Caco-2 (cell line): ENCODE measurements around the gene TERC. TPM values are rescaled to one million over a fixed set of nuclear protein-coding genes. Genes with fewer than 3 reads are reported as not detected.
"Not testable (repeated sequence)": the region's sequence is repeated elsewhere in the genome, so short reads cannot be mapped to it uniquely, and the experiment has no call there.

Source experiments
- BruUV-seq: library from RNA; stranded (reverse); fragments of 400-500 nt; replicated peaks from 2 replicates; lab custom pipeline; 2021; lab: Mats Ljungman, UMichigan
- CTCF ChIA-PET: fragments of 300-600 bp; sonication (Branson Sonifier 250); formaldehyde crosslinking; loops from one replicate; lab custom pipeline; 2022; ENCODE audit warnings: antibody characterized with exemption; lab: Charles Lee
- POLR2A ChIA-PET: fragments of 300-600 bp; sonication (Branson Sonifier 250); formaldehyde crosslinking; loops from one replicate; lab custom pipeline; 2022; ENCODE audit warnings: antibody characterized with exemption; lab: Charles Lee
- DNase-seq, 2 experiments: peaks; one replicate each; pipeline versions ENCODE4 v3.0.0 to v3.0.0-alpha.2; 2020 to 2022
- H3K27me3 ChIP-seq: replicated peaks from 2 replicates; pipeline ENCODE4 v1.6.0; 2011; ENCODE audit warnings: low read length; ENCODE audit not compliant: control insufficient read depth, insufficient read depth
- H3K36me3 ChIP-seq: 2 replicates; pipeline ENCODE4 v1.5.1; 2011; ENCODE audit warnings: low read length; ENCODE audit not compliant: control insufficient read depth, insufficient read depth
- H3K4me1 ChIP-seq: fragments of 250-450 bp; sonication (Bioruptor Pico); 2 replicates; pipeline ENCODE4 v1.5.1; 2020; ENCODE audit warnings: mild to moderate bottlenecking
- H3K4me3 ChIP-seq: 2 replicates; pipeline ENCODE4 v1.5.1; 2011; ENCODE audit warnings: low read depth, mild to moderate bottlenecking, control low read depth, low read length
- H3K9me3 ChIP-seq: fragments of 250-450 bp; sonication (Bioruptor Pico); 2 replicates; pipeline ENCODE4 v1.5.1; 2020; ENCODE audit warnings: mild to moderate bottlenecking, moderate library complexity
- H3K27ac Mint-ChIP-seq: one replicate; pipeline ENCODE4 v1.8.0; 2022; ENCODE audit warnings: mixed read lengths; ENCODE audit not compliant: unreplicated experiment
- H3K27me3 Mint-ChIP-seq: one replicate; pipeline ENCODE4 v1.8.0; 2022; ENCODE audit warnings: mixed read lengths; ENCODE audit not compliant: insufficient read depth, unreplicated experiment
- H3K36me3 Mint-ChIP-seq: one replicate; pipeline ENCODE4 v1.8.0; 2022; ENCODE audit warnings: mild to moderate bottlenecking, mixed read lengths; ENCODE audit not compliant: insufficient read depth, unreplicated experiment
- H3K4me1 Mint-ChIP-seq: one replicate; pipeline ENCODE4 v1.8.0; 2022; ENCODE audit warnings: low read depth, mixed read lengths; ENCODE audit not compliant: unreplicated experiment
- H3K4me3 Mint-ChIP-seq: one replicate; pipeline ENCODE4 v1.8.0; 2022; ENCODE audit warnings: mild to moderate bottlenecking, moderate library complexity, mixed read lengths; ENCODE audit not compliant: unreplicated experiment
- H3K9me3 Mint-ChIP-seq: one replicate; pipeline ENCODE4 v1.8.0; 2022; ENCODE audit warnings: mixed read lengths; ENCODE audit not compliant: unreplicated experiment
- CTCF ChIP-seq, 2 experiments: fragments of 200-600 bp in 1 of 2; IDR thresholded peaks; 1 replicate in 1 of 2; 2 replicates in 1 of 2; pipeline versions ENCODE4 v1.5.1 to v1.8.0; 2011 to 2022; ENCODE audit warnings: antibody characterized with exemption in 1 of 2, control low read depth in 1 of 2, inconsistent platforms in 1 of 2, low read depth in 1 of 2, low read length in 1 of 2, mild to moderate bottlenecking in 1 of 2, moderate library complexity in 1 of 2; ENCODE audit not compliant: insufficient read depth in 1 of 2, severe bottlenecking in 1 of 2, unreplicated experiment in 1 of 2
- intact Hi-C: fragments of 100-400 bp; cut with micrococcal nuclease; formaldehyde crosslinking; loops from one replicate; pipeline ENCODE4 v1.10.0; 2022; ENCODE audit not compliant: unreplicated experiment
- total RNA-seq: library from RNA; stranded (reverse); gene quantifications from 2 replicates; pipeline ENCODE4 v1.2.3, GENCODE V29; 2022

TERC gene
- total RNA-seq, 1 experiment from 2014 or later, result 17.1 TPM

GRCh38 chr3:169739067-169739466 is 25.8 kb downstream of the TERC start:
- H3K4me3 ChIP-seq, result no peak overlapping the region
- Mint-ChIP-seq H3K27me3 (no peaks in the 10 kb centered on the region), H3K27ac (no peak overlapping the region), H3K4me3 (no peak overlapping the region), H3K4me1 (no peaks in the 10 kb centered on the region), H3K36me3 (no peaks in the 10 kb centered on the region), H3K9me3 (peaks cover 24% of the 10 kb centered on the region)
- ChIA-PET POLR2A (no interaction called here), CTCF (no interaction called here)
- no peak for TF ChIP-seq CTCF (IDR thresholded peaks at IDR 0.05; ENCODE audit: insufficient read depth in 1 of 2, low read depth in 1 of 2, low read length in 1 of 2, severe bottlenecking in 1 of 2, unreplicated experiment in 1 of 2)
- no peaks in the 10 kb centered on the region for H3K27me3 ChIP-seq
- peaks cover 6% of the 10 kb centered on the region; the same call in 1 of the 2 replicates for H3K9me3 ChIP-seq
- no peaks in the 10 kb centered on the region for H3K4me1 ChIP-seq
- intact Hi-C loops, result no loop called here
- no peaks in the 10 kb centered on the region for H3K36me3 ChIP-seq
- no peak for DNase-seq
- BruUV-seq, result no TSS peak

GRCh38 chr3:169731857-169732256 is 33.0 kb downstream of the TERC start:
- BruUV-seq, H3K27ac Mint-ChIP-seq, H3K4me1 ChIP-seq, DNase-seq, H3K36me3 Mint-ChIP-seq, POLR2A ChIA-PET, intact Hi-C loops, H3K36me3 ChIP-seq, H3K4me3 ChIP-seq, CTCF ChIA-PET, H3K4me1 Mint-ChIP-seq, H3K27me3 ChIP-seq, H3K27me3 Mint-ChIP-seq, H3K4me3 Mint-ChIP-seq: not testable (repeated sequence)
- H3K9me3 ChIP-seq, result peaks cover 10% of the 10 kb centered on the region; the same call in 1 of the 2 replicates
- H3K9me3 Mint-ChIP-seq, result peaks cover 26% of the 10 kb centered on the region

- no peak overlapping the region for H3K4me3 Mint-ChIP-seq
- H3K27me3 Mint-ChIP-seq, result peaks cover 5% of the 10 kb centered on the region
- no peak overlapping the region for H3K4me3 ChIP-seq
- H3K27ac Mint-ChIP-seq, result no peak overlapping the region
- BruUV-seq, result no TSS peak
- CTCF ChIA-PET, result no interaction called here
- no peak for TF ChIP-seq CTCF (IDR thresholded peaks at IDR 0.05; ENCODE audit: insufficient read depth in 1 of 2, low read depth in 1 of 2, low read length in 1 of 2, severe bottlenecking in 1 of 2, unreplicated experiment in 1 of 2)
- H3K36me3 Mint-ChIP-seq, result no peaks in the 10 kb centered on the region
- peaks cover 6% of the 10 kb centered on the region; the same call in 1 of the 2 replicates for H3K9me3 ChIP-seq
- no peaks in the 10 kb centered on the region for H3K4me1 ChIP-seq
- no peaks in the 10 kb centered on the region for H3K4me1 Mint-ChIP-seq
- intact Hi-C loops, result no loop called here
- no peaks in the 10 kb centered on the region for H3K9me3 Mint-ChIP-seq
- H3K36me3 ChIP-seq, result no peaks in the 10 kb centered on the region
- no peaks in the 10 kb centered on the region for H3K27me3 ChIP-seq
- POLR2A ChIA-PET, result no interaction called here
- no peak for DNase-seq
Measured at GRCh38 chr3:169722724-169723123, 42.1 kb downstream of the TERC start.

GRCh38 chr3:169718415-169718814 is 46.4 kb downstream of the TERC start:
- H3K4me1 ChIP-seq, DNase-seq, H3K4me3 Mint-ChIP-seq, POLR2A ChIA-PET, H3K9me3 Mint-ChIP-seq, H3K4me3 ChIP-seq, H3K36me3 Mint-ChIP-seq, H3K27me3 Mint-ChIP-seq, H3K27ac Mint-ChIP-seq, intact Hi-C loops, H3K9me3 ChIP-seq, CTCF ChIA-PET, H3K4me1 Mint-ChIP-seq, H3K36me3 ChIP-seq, H3K27me3 ChIP-seq, BruUV-seq: not testable (repeated sequence)

Other genes with a start within 250 kb of the TERC start
- gene MECOM, start 101.3 kb downstream of the TERC start, total RNA-seq, result 27.0 and 27.6 TPM in 2 replicates
- gene ACTRT3, start 4.5 kb upstream of the TERC start, total RNA-seq, result not detected in 2 replicates
- gene MYNN, start 8.3 kb upstream of the TERC start, total RNA-seq, result 9.8 and 10.6 TPM in 2 replicates
- not detected in 2 replicates for gene LRRIQ4, start 47.8 kb upstream of the TERC start, total RNA-seq
- gene LRRC34, start 47.8 kb upstream of the TERC start, total RNA-seq, result not detected in 2 replicates
- gene LRRC31, start 104.9 kb upstream of the TERC start, total RNA-seq, result 0.64 and 0.70 TPM in 2 replicates
- gene SAMD7, start 146.5 kb upstream of the TERC start, total RNA-seq, result not detected in 2 replicates
- gene SEC62, start 201.7 kb upstream of the TERC start, total RNA-seq, result 60.3 and 74.7 TPM in 2 replicates